Erythroblast (primary cell): Measurements from ENCODE around the gene ZCCHC4.

Experiments
- GATA1 ChIP-seq: IDR thresholded peaks from 2 replicates; pipeline ENCODE4 v1.6.1; 2011; ENCODE audit warnings: low read depth, mild to moderate bottlenecking, control low read depth, low read length, moderate library complexity
- POLR2A ChIP-seq: IDR thresholded peaks from 2 replicates; pipeline ENCODE4 v1.6.1; 2011; ENCODE audit warnings: mild to moderate bottlenecking, low read length

DNA sequence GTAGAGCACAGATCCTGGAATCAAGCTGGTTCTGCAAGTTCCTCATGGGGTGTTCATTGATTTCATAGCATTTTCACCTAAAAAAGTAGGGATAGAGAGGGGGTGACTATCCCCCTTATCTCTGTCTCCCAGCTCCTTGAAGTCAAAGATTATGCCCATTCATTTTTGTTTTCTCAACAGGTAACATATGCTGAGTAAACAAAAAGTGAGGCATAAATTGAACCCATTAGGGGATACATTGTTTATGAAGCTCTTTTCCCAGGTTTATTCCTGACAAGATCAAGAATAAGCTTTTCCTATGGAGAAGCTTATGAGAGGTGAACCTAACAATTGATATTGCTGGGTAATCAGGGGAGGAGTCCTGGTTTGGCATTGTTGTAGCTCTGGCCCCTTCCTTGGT, 55.3 kb downstream of the ZCCHC4 start:
- no peak for TF ChIP-seq POLR2A
- TF ChIP-seq GATA1 = no peak
